H1 (cell line): Measurements from ENCODE around the gene CDH2. TPM values are rescaled to one million over a fixed set of nuclear protein-coding genes. Genes with fewer than 3 reads are reported as not detected.

ENCODE experiments used
- CTCF ChIA-PET: fragments of 300-600 bp; sonication (Branson Sonifier 250); formaldehyde crosslinking; loops from one replicate; lab custom pipeline; 2021; ENCODE audit not compliant: partially characterized antibody; lab: Charles Lee
- POLR2A ChIA-PET: fragments of 300-600 bp; sonication (Branson Sonifier 250); formaldehyde crosslinking; loops from one replicate; lab custom pipeline; 2021; ENCODE audit warnings: inconsistent platforms; ENCODE audit not compliant: partially characterized antibody; lab: Charles Lee
- DNase-seq, 2 experiments: peaks; one replicate each; pipeline versions ENCODE4 v3.0.0 to v3.0.0-alpha.2; 2010 to 2022; ENCODE audit warnings: low spot score in 2 of 2, low read depth in 1 of 2, mixed read lengths in 1 of 2
- FAIRE-seq: peaks from 2 replicates; lab custom pipeline; 2011; peaks lifted over from hg19 to GRCh38; lab: Jason Lieb, UNC
- H2AFZ ChIP-seq: 2 replicates; pipeline ENCODE4 v1.8.1; 2012; ENCODE audit warnings: low read length, inconsistent platforms
- H2AK5ac ChIP-seq: 2 replicates; pipeline ENCODE4 v1.6.1; 2013; ENCODE audit warnings: low read depth, low read length
- H2BK120ac ChIP-seq: replicated peaks from 2 replicates; pipeline ENCODE3; 2013; ENCODE audit warnings: low read depth, low read length, inconsistent platforms
- H2BK12ac ChIP-seq: 2 replicates; pipeline ENCODE4 v1.6.1; 2013; ENCODE audit warnings: low read depth, low read length
- H2BK15ac ChIP-seq: 2 replicates; pipeline ENCODE4 v1.6.1; 2013; ENCODE audit warnings: low read length
- H2BK20ac ChIP-seq: 2 replicates; pipeline ENCODE4 v1.6.1; 2013; ENCODE audit warnings: low read length
- H2BK5ac ChIP-seq: 2 replicates; pipeline ENCODE4 v1.6.1; 2013; ENCODE audit warnings: low read depth, low read length
- H3K14ac ChIP-seq: 2 replicates; pipeline ENCODE4 v1.6.1; 2013; ENCODE audit warnings: inconsistent platforms; ENCODE audit not compliant: insufficient read length
- H3K18ac ChIP-seq: 2 replicates; pipeline ENCODE4 v1.6.1; 2013; ENCODE audit warnings: low read length; ENCODE audit errors: extremely low read depth
- H3K23ac ChIP-seq: 2 replicates; pipeline ENCODE4 v1.6.1; 2013; ENCODE audit warnings: inconsistent platforms; ENCODE audit not compliant: insufficient read length
- H3K23me2 ChIP-seq: 2 replicates; pipeline ENCODE4 v1.6.1; 2013; ENCODE audit warnings: low read depth, low read length
- H3K27ac ChIP-seq: 2 replicates; pipeline ENCODE4 v1.6.1; 2011; ENCODE audit warnings: low read depth, low read length, inconsistent platforms
- H3K27me3 ChIP-seq, 4 experiments: replicated peaks in 1 of 4; 1 replicate in 1 of 4; 2 replicates in 3 of 4; pipeline versions ENCODE4 v1.6.1 to v1.8.1; 2011 to 2013; ENCODE audit warnings: low read length in 3 of 4, mild to moderate bottlenecking in 3 of 4, inconsistent platforms in 2 of 4, mixed read lengths in 2 of 4, moderate library complexity in 1 of 4; ENCODE audit not compliant: control insufficient read depth in 3 of 4, insufficient read depth in 3 of 4; ENCODE audit errors: extremely low read depth in 1 of 4
- H3K36me3 ChIP-seq, 4 experiments: 2 replicates each; pipeline versions ENCODE4 v1.6.1 to v1.8.1; 2011 to 2013; ENCODE audit warnings: mild to moderate bottlenecking in 4 of 4, low read length in 3 of 4, moderate library complexity in 2 of 4, control low read depth in 1 of 4, inconsistent platforms in 1 of 4; ENCODE audit not compliant: insufficient read depth in 4 of 4, control insufficient read depth in 2 of 4
- H3K4ac ChIP-seq: replicated peaks from 2 replicates; pipeline ENCODE3; 2013; ENCODE audit warnings: low read length, low read depth, mixed read lengths, inconsistent platforms; ENCODE audit not compliant: insufficient read length
- H3K4me1 ChIP-seq, 4 experiments: replicated peaks in 1 of 4; 1 replicate in 1 of 4; 2 replicates in 3 of 4; pipeline versions ENCODE4 v1.6.1 to v1.8.1; 2011 to 2013; ENCODE audit warnings: low read length in 3 of 4, inconsistent platforms in 2 of 4, mixed read lengths in 1 of 4; ENCODE audit not compliant: insufficient read depth in 4 of 4, control insufficient read depth in 3 of 4
- H3K4me2 ChIP-seq, 2 experiments: 2 replicates each; pipeline versions ENCODE4 v1.6.1 to v1.8.1; 2011 to 2013; ENCODE audit warnings: low read depth in 2 of 2, low read length in 2 of 2, control low read depth in 1 of 2, inconsistent platforms in 1 of 2, mild to moderate bottlenecking in 1 of 2; ENCODE audit not compliant: insufficient read depth in 1 of 2
- H3K4me3 ChIP-seq, 4 experiments: fragments of 200-600, 300-600 bp in 1 of 4; sonication (generic), shearing (Covaris generic), sonication (Bioruptor Twin) in 1 of 4; 2 replicates each; pipeline versions ENCODE4 v1.5.1 to v1.8.1; 2011 to 2016; ENCODE audit warnings: low read length in 4 of 4, low read depth in 3 of 4, control low read depth in 2 of 4, inconsistent platforms in 2 of 4, mild to moderate bottlenecking in 2 of 4, mixed read lengths in 1 of 4, moderate library complexity in 1 of 4; ENCODE audit not compliant: insufficient read depth in 2 of 4; ENCODE audit errors: extremely low read depth in 1 of 4
- H3K56ac ChIP-seq: replicated peaks from 2 replicates; pipeline ENCODE3; 2013; ENCODE audit warnings: low read depth, mild to moderate bottlenecking, mixed read lengths, low read length, inconsistent platforms; ENCODE audit not compliant: insufficient read length
- H3K79me1 ChIP-seq: 2 replicates; pipeline ENCODE4 v1.6.1; 2013; ENCODE audit warnings: low read depth, low read length, control low read depth
- H3K79me2 ChIP-seq, 2 experiments: 2 replicates each; pipeline versions ENCODE4 v1.6.1 to v1.8.1; 2012 to 2013; ENCODE audit warnings: low read length in 2 of 2, mild to moderate bottlenecking in 2 of 2, inconsistent platforms in 1 of 2; ENCODE audit not compliant: insufficient read depth in 2 of 2, control insufficient read depth in 1 of 2
- H3K9ac ChIP-seq, 4 experiments: replicated peaks in 1 of 4; 1 replicate in 1 of 4; 2 replicates in 3 of 4; pipeline versions ENCODE4 v1.6.1 to v1.8.1; 2011 to 2013; ENCODE audit warnings: low read depth in 3 of 4, low read length in 3 of 4, control low read depth in 2 of 4, mild to moderate bottlenecking in 2 of 4, moderate library complexity in 2 of 4, inconsistent platforms in 1 of 4; ENCODE audit errors: extremely low read depth in 1 of 4
- H3K9me3 ChIP-seq, 2 experiments: 2 replicates each; pipeline versions ENCODE4 v1.6.1 to v1.8.1; 2012 to 2013; ENCODE audit warnings: mild to moderate bottlenecking in 2 of 2, moderate library complexity in 2 of 2, control low read depth in 1 of 2, inconsistent platforms in 1 of 2, low read depth in 1 of 2, low read length in 1 of 2, mixed read lengths in 1 of 2; ENCODE audit not compliant: insufficient read depth in 2 of 2
- H4K20me1 ChIP-seq, 2 experiments: replicated peaks in 1 of 2; 2 replicates each; pipeline versions ENCODE3 to v1.8.1; 2011 to 2013; ENCODE audit warnings: inconsistent platforms in 2 of 2, low read length in 2 of 2, mild to moderate bottlenecking in 1 of 2; ENCODE audit not compliant: insufficient read depth in 2 of 2, control insufficient read depth in 1 of 2
- H4K5ac ChIP-seq: 2 replicates; pipeline ENCODE4 v1.6.1; 2013; ENCODE audit warnings: low read length, low read depth, mixed read lengths, inconsistent platforms; ENCODE audit not compliant: insufficient read length
- H4K8ac ChIP-seq: 2 replicates; pipeline ENCODE4 v1.8.0; 2013; ENCODE audit warnings: mild to moderate bottlenecking, moderate library complexity, low read length, inconsistent platforms; ENCODE audit not compliant: insufficient read depth; ENCODE audit errors: extremely low read depth
- H4K91ac ChIP-seq: replicated peaks from 2 replicates; pipeline ENCODE3; 2013; ENCODE audit warnings: low read length, mixed read lengths, inconsistent platforms; ENCODE audit not compliant: insufficient read length
- CBX5 ChIP-seq: fragments of 300-800, 300-1000 bp; sonication (generic); IDR thresholded peaks from 2 replicates; pipeline ENCODE4 v1.7.1; 2016; ENCODE audit warnings: antibody characterized with exemption, low read length, low read depth
- FOSL1 ChIP-seq: IDR thresholded peaks from 2 replicates; pipeline ENCODE4 v1.6.1; 2011; ENCODE audit warnings: mild to moderate bottlenecking, low read depth, low read length, moderate library complexity; ENCODE audit not compliant: insufficient read depth
- GTF2F1 ChIP-seq: IDR thresholded peaks from 2 replicates; pipeline ENCODE4 v1.6.1; 2012; ENCODE audit warnings: low read depth, low read length, improper control_type of control experiment, borderline replicate concordance
- HDAC6 ChIP-seq: IDR thresholded peaks from one replicate; pipeline ENCODE4 v1.7.1; 2012; ENCODE audit warnings: low read depth, mild to moderate bottlenecking, inconsistent platforms, low read length, moderate library complexity
- JUND ChIP-seq: IDR thresholded peaks from 2 replicates; pipeline ENCODE4 v1.6.1; 2011; ENCODE audit warnings: mild to moderate bottlenecking, improper control_type of control experiment, low read length
- NANOG ChIP-seq: IDR thresholded peaks from 2 replicates; pipeline ENCODE4 v1.6.1; 2011; ENCODE audit warnings: low read length, low read depth, mild to moderate bottlenecking, inconsistent platforms; ENCODE audit not compliant: insufficient read depth, poor library complexity, severe bottlenecking
- RNF2 ChIP-seq: fragments of 200-900, 300-1000 bp; sonication (generic); IDR thresholded peaks from 2 replicates; pipeline ENCODE4 v1.7.1; 2016; ENCODE audit warnings: borderline replicate concordance, low read depth, mild to moderate bottlenecking, antibody characterized with exemption, low read length; ENCODE audit not compliant: poor library complexity, severe bottlenecking; ENCODE audit errors: missing control alignments
- SP1 ChIP-seq: IDR thresholded peaks from 2 replicates; pipeline ENCODE4 v1.6.1; 2011; ENCODE audit warnings: low read depth, low read length
- TCF12 ChIP-seq: IDR thresholded peaks from 2 replicates; pipeline ENCODE4 v1.6.1; 2011; ENCODE audit warnings: low read depth, mild to moderate bottlenecking, low read length
- TEAD4 ChIP-seq: IDR thresholded peaks from 2 replicates; pipeline ENCODE4 v1.6.1; 2012; ENCODE audit warnings: low read depth, low read length, inconsistent platforms, mixed read lengths
- YY1 ChIP-seq: IDR thresholded peaks from 2 replicates; pipeline ENCODE4 v1.6.1; 2011; ENCODE audit warnings: low read depth, mild to moderate bottlenecking, low read length
- WGBS, 2 experiments: shearing (Covaris generic) in 1 of 2; methylation state at CpG; one replicate each; pipeline versions ENCODE4 v1.1.6 to v1.1.7; 2013 to 2015; ENCODE audit warnings: low lambda C conversion rate in 2 of 2, mixed read lengths in 2 of 2, inconsistent platforms in 1 of 2, low coverage in 1 of 2, missing lambda C conversion rate in 1 of 2; ENCODE audit not compliant: insufficient replicate concordance in 2 of 2, insufficient coverage in 1 of 2, insufficient read length in 1 of 2; ENCODE audit errors: extremely low coverage in 1 of 2, missing lambda C conversion rate in 1 of 2; 5-methylcytosine and 5-hydroxymethylcytosine counted together
- polyA plus RNA-seq, 7 experiments: library from polyadenylated mRNA; depleted of rRNA in 3 of 7; stranded (reverse) in 5 of 7; unstranded in 2 of 7; fragments of >200 nt in 5 of 7; fragments of 200-250 nt in 2 of 7; gene quantifications; 1 replicate in 5 of 7; 2 replicates in 1 of 7; 4 replicates in 1 of 7; pipeline versions ENCODE4 v1.2.1 to v1.2.3, GENCODE V29; 2011 to 2013; ENCODE audit warnings: missing spikeins in 2 of 7, mixed read lengths in 2 of 7
- total RNA-seq: library from RNA; stranded (reverse); fragmentation: NEBNext Ultra II Directional; extraction: Animal tissue kit (Norgen Biotek cat#: 25700); gene quantifications from 2 replicates; pipeline ENCODE4 v1.2.1, GENCODE V29; 2021

The CDH2 gene
- total and polyA plus RNA-seq, 2 of the 8 experiments (the other 6 are each of a cell fraction or from before 2014, with no cell fraction given) = 15.0 to 56.5 TPM

GRCh38 chr18:27996801-27997272 is 180.1 kb downstream of the CDH2 start:
- no peak for DNase-seq
- H3K56ac ChIP-seq = no peak overlapping the region
- ChIA-PET POLR2A (no interaction called here), CTCF (interaction anchor here (1.6 kb wide), 1 partner anchor 17 kb away, joined by 3 read pairs; no protein-coding TSS in a partner anchor)
- no peak overlapping the region for H4K8ac ChIP-seq
- 87% methylated on average over 3 of the region's 3 CpGs; no CpG with 5 or more reads in 1 of the 2 experiments for WGBS, 2 experiments
- H4K20me1 ChIP-seq = no peaks in the 10 kb centered on the region
- H2AK5ac ChIP-seq = no peak overlapping the region
- no peak overlapping the region for H3K4me2 ChIP-seq
- no peak overlapping the region for H3K18ac ChIP-seq
- H2BK5ac ChIP-seq = no peak overlapping the region
- no peaks in the 10 kb centered on the region for H3K4me1 ChIP-seq
- no peak overlapping the region for H4K91ac ChIP-seq
- H4K5ac ChIP-seq = no peak overlapping the region
- no peak overlapping the region for H3K23ac ChIP-seq
- no peaks in the 10 kb centered on the region for H3K79me2 ChIP-seq
- no peak overlapping the region for H2BK20ac ChIP-seq
- no peaks in the 10 kb centered on the region for H3K9me3 ChIP-seq
- H3K79me1 ChIP-seq = no peaks in the 10 kb centered on the region
- no peak overlapping the region for H3K9ac ChIP-seq
- no peaks in the 10 kb centered on the region; a peak in 1 of 8 replicates for H3K36me3 ChIP-seq
- no peak overlapping the region for H2BK15ac ChIP-seq
- H3K27me3 ChIP-seq = no peaks in the 10 kb centered on the region
- H3K27ac ChIP-seq = no peak overlapping the region
- no peaks in the 10 kb centered on the region for H3K23me2 ChIP-seq
- H2BK120ac ChIP-seq = no peak overlapping the region
- H3K4me3 ChIP-seq = no peak overlapping the region
- no peak overlapping the region for H2BK12ac ChIP-seq
- FAIRE-seq = no peak
- no peak overlapping the region for H3K4ac ChIP-seq
- H3K14ac ChIP-seq = no peak overlapping the region
- no peak overlapping the region for H2AFZ ChIP-seq
- TF ChIP-seq RNF2 (no peak), GTF2F1 (no peak), YY1 (no peak), CBX5 (no peak), FOSL1 (no peak), HDAC6 (no peak), TEAD4 (no peak), TCF12 (no peak), NANOG (no peak), JUND (no peak), SP1 (no peak)
